Esophagus muscularis mucosa (tissue), 4 donors: ENCODE data around the gene MRPL11.

Source experiments
- CTCF ChIP-seq, 3 experiments: fragments of 200-600 bp in 2 of 3; fragments of 450-650 bp in 1 of 3; sonication (generic) in 2 of 3; IDR thresholded peaks; one replicate each; pipeline ENCODE4 v1.5.1; 2017 to 2019; ENCODE audit warnings: antibody characterized with exemption in 3 of 3, mild to moderate bottlenecking in 2 of 3, moderate library complexity in 1 of 3
- EP300 ChIP-seq: sonication (generic); formaldehyde crosslinking; IDR thresholded peaks from one replicate; pipeline ENCODE4 v1.6.1; 2017; ENCODE audit warnings: antibody characterized with exemption
- POLR2AphosphoS5 ChIP-seq, 2 donors: sonication (generic); formaldehyde crosslinking; IDR thresholded peaks; one replicate each; pipeline ENCODE4 v1.6.1; 2017; ENCODE audit warnings: antibody characterized with exemption in 2 of 2

GRCh38 chr11:66420671-66421476, 17.8 kb downstream of the MRPL11 start, which contains the start of gene NPAS4:
- TF ChIP-seq CTCF (IDR thresholded peaks at IDR 0.05): no peak
- TF ChIP-seq POLR2AphosphoS5 (IDR thresholded peaks at IDR 0.05): no peak
- no peak for TF ChIP-seq EP300
